HG03378 (cell line): ENCODE data around the gene TADA3.
"Not testable (repeated sequence)": the region's sequence is repeated elsewhere in the genome, so short reads cannot be mapped to it uniquely, and the experiment has no call there.

Source experiments
- ATAC-seq: cut with Tn5 transposase; IDR thresholded peaks from one replicate; pipeline ENCODE4 v1.9.1; 2021; ENCODE audit warnings: mild to moderate bottlenecking, moderate library complexity; ENCODE audit not compliant: unreplicated experiment

Gene TADA3

DNA sequence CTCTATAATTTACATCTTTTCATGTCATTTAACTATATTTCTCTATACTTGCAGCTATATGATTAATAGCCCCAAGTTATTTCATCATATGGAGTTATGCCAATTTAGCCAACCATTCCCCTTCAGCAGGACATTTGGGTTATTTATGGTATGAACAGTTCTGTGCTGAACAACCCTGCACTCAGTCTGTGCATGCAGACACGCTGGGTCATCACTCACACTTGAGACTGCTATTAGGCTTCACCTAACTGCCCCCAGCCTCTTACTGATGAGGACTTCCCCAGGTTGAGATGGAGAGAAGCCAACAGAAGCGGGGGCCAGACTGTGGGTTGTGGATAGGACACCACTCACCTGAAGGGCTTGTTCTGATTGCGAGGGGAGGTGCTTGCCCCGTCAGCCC, 7.3 kb downstream of the TADA3 start:
- ATAC-seq, result no peak

DNA sequence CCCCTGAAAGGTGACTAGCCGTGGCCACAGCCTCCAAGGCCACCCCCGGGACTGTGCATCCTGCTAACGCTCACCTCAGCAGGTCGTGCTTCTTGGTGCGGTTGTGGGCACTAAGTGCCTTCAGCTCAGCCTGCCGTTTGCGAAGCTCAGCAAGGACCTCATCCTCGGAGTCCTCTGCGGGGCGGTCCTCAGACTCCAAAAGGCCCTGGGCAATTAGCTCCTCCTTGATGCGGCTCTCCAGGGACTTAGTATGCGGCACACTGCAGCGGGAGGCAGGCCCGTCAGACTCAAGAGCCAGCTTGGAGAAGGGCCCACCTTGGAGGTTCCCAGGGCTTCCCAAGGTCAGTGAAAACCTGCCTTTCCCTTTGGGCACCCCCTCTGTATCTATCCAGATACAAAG, 8.3 kb downstream of the TADA3 start:
- no peak for ATAC-seq

DNA sequence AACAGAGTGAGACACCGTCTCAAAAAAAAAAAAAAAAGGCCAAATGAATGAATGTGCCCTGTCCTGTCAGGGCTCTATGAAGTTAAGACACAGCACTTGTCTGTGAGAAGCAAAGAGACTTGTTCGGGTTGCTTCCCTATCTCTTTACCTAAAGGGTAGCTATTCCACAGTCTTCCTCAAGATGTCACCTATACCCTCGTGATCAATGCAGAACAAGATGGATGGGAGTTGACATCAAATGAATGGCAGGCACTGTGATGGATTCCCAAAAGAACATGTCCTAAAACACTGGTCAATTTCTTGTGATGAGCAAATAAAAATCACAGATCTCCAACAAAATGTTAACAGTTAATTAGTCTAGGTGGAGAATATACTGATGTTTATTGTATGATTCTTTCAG, 9.5 kb downstream of the TADA3 start:
- no peak for ATAC-seq

DNA sequence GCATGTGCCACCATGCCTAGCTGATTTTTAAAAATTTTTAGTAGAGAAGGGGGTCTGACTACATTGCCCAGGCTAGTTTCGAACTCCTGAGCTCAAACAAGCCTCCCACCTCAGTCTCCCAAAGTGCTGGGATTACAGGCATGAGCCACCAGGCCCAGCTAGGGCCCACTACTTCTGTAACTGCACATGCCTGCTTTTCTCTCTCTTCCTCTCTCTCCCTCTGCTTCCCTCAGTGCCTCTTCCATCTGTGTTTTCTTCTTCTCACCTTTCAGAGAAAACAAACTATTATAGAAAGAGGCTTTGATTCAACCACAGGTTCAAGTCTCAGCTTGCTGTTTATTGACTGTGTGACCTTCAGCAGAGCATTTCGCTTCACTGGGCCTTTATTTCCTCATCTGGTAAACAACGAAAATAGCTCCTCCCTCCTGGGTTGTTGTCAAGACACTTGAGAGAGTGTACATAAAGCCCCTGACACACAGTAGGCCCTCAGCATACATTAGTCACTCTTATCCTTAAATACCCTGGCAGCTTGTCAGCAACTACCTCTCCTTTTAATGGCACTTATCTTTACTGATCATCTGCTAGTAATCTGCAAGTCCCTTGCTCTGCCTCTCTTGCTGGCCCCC, 10.2 kb downstream of the TADA3 start:
- ATAC-seq, result no peak

DNA sequence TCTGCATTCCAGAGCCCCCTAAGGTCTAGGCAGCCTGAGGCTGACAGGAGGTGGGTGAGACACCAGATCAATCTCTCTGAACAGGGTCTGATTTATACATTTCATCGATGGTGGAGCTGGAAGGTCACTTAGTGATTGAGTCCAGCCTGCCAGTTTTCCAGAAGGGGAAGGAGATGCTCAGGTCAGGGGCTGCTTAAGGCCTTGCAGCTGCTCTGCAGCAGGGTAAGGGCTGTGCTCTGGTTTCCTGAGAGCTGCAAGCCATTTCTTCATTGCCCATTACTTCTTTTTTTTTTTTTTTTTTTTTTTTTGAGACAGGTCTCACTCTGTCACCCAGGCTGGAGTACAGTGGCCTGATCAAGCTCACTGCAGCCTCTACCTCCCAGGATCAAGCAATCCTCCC, 10.7 kb downstream of the TADA3 start:
- no peak for ATAC-seq

DNA sequence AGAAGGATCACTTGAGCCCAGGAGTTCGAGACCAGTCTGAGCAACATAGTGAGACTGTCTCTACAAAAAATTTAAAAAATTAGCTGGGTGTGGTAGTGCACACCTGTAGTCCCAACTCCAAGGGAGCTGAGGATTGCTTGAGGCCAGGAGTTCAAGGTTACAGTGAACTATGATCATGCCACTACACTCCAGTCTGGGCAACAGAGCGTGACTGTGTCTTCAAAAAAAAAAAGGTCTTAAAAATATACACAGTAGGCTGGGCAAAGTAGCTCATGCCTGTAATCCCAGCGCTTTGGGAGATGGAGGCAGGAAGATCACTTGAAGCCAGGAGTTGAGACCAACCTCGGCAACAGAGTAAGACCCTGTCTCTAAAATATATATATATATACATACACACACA, 11.4 kb downstream of the TADA3 start:
- ATAC-seq, result no peak

DNA sequence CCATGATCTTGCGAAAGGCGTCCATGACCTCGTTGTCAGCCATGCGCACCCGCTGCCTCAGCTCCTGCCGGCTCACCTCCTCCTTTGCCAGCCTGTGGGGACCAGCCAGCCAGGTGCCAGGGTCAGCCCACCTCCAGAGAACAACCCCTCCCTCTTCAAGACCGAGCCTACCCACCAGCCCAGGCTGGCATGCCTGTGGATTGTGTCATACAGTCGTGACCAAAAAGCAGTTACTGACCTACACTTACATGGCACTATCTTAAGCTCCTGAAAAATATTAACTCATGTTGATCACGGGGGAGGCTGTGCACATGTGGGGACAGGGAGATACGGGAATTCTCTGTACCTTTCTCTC, 11.8 kb downstream of the TADA3 start:
- no peak for ATAC-seq

DNA sequence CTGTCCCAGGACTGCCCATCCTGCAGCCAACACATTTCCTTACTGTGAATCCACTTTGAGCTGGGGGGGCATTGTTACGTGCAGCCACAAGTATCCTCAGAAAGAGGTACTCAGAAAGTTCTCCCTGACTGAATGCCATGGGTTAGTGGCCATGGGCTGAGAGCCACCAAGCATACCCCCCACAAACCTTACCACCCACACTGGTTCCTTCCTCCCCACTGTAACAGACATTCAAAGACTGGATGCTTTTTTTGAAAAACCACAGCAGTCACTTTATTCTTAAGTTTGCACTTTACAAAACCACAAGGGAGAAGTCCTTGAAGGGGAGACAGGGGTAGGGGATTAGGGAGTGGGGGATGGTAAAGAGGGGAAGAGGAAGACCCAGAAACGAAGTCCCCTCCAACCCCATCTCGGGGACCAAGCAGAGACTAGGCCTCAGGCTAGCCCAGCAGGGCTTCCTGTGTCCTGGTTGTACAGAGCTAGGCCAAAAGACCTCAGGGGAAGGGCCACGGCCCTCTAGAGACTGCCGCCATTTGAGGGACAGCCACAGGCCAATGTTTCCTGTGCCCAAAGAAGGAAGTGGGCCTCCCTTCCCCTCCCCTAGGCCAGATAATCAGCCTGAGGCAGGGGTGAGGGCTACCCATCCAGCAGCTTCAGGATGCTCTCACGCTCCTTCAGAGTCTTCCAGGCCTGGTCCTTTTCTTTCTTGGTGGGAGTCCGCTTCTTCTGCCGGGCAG, 12.4 kb downstream of the TADA3 start:
- peak; percentile 51 for ATAC-seq

DNA sequence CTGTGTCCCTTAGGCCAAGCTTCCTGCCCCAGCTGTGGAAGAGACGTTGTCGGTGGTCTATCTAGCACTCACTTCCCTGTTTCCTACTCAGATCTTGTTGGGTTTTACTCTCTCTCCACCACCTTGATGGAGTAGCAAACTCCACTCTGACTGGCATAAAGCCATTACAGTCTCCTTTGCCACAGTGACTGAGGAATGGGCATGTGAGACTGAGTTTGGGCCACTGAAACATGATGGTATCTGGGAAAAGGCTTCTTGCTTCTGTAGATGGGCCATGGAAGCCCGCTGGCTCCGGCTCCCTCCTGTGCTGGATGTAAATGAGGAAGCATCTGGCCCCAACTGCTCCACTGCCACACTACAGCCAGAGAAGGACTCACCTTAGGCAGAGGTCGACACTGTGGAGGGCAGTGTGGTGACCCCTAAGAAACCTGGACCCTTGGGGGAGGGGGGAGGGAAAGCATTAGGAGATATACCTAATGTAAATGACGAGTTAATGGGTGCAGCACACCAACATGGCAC, 13.1 kb downstream of the TADA3 start:
- ATAC-seq, result no peak

DNA sequence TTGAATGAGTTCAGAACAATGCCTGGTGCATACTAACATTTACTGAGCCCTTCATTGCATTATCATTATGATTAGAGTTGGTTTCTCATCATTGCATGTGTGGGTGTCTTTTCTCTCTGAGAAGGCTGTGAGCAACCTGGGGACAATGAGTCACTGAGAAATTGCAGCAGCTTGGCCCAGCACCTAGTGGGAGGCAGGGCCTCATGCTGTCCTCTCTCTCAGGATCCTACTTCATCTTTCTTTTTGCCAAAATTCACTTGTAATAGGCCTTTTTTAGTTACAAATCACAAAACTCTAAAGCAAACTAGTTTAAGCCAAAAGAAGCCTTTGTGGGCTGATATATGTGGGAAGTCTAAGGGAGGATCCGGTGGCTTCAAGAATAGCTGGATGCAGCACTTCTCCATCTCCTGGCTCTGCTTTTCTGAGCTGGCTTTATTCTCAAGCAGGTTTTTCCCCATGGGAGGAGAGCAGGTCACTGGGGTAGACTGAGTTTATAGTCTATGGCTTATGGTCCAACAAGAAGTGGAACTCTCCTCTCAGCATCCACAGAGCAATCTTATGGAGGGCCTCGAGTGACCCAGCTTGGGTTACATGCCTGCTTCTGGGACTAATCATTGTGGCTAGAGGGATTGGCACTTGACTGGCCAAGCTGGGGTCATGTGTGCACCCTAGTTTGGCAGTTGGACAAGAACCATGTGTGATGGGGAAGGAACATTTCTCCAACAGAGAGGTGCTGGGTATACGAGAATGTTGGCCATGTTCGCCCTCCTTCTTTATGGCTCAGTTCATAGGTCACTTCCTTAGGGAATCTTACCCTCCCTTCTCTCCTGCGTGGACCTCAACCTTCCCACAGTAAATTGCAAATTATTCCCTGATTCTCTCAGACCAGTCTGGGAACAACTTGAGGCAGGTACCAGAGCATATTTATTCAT, 13.9 kb downstream of the TADA3 start:
- ATAC-seq, result peak; percentile 37

DNA sequence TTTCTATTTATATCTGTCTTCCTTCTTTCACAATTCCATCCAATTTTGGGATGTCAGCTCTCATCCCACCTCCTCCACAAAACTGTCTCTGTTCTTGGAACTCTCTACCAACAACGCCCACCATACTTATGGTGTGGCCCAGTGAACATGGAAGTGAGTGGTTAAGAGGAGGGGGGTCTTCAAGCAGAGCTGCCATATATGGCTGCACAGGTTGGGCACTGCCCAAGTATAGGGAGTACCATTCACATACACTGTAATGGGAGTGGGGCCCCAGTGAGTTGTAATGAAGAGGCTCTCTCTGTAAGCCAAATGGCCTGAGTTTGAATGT, 14.6 kb downstream of the TADA3 start:
- no peak for ATAC-seq

DNA sequence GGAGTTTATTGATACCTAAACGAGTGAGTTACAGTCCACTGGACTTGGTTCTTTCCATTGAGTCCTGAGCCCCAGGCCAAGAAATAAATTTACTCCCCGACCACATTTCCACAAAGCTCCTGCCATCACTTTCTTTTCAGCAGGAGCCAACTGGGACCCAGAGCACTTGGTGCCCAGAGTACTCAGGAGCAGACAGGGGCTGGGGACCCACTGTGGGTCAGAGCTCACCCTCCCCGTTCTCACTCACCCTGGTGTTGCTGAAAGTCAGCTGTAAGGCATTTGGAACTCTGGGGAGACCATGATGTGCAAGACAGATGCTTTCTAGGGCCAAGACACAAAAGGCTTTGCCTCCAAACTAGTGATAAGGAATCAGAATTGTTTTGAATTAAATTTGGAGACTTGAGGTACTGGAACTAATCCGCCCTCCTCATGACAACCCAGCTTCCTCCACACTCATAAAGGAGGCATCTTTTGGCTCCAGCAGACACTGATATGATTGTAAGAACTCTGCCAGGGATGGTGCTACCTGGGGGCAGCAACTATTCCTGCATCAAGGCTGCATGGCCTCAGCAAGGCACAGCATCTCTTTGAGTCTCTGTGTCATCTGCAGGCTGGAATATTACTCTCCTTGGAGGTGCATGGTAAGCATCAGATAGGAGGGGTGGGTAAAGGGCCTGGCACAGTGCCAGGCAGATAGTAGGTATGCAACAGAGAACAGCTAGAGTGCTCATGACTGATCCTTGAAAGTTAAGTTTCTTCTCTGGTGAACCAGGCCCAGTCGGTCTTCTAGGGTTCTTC, 15.2 kb downstream of the TADA3 start:
- no peak for ATAC-seq

DNA sequence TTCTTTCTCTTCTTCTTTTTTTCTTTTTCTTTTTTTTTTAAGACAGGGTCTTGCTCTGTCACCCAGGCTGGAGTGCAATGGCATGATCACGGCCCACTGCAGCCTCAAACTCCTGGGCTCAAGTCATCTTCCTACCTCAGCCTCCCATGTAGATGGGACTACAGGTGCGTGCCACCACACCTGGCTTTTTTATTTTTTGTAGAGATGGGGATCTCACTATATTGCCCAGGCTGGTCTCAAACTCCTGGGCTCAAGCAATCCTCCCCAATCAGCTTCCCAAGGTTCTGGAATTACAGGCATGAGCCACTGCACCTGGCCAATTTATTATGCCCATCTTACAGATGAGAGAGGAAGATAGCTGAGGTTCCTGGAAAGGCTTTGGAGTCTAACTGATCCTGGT, 21.3 kb downstream of the TADA3 start:
- ATAC-seq, result not testable (repeated sequence)

DNA sequence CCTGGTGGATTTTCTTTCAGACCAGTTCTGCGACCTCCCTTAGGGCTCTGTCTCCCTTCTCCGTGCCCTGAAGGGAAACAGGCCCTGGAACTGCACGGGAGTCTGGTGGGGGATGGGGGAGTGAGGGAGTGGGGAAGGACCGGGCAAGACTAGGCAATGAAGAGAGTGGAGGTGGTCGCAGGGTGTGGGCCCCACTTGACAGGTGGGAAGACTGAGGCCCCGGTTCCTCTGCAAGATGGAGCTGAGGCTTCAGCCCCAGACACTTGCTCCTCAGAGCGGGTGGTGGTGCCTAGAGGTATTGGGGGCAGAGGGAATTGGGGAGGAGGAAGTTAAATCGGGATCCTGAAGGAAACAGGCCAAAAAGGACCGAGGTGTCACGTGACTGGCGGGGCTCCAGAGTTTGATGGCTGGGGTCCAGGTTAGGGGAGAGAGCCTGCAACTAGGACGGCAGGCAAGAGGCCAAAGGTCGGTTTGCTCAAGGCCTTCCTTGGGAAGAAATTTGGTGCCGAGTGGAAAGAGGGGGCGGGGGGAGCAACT, 21.9 kb downstream of the TADA3 start:
- no peak for ATAC-seq

DNA sequence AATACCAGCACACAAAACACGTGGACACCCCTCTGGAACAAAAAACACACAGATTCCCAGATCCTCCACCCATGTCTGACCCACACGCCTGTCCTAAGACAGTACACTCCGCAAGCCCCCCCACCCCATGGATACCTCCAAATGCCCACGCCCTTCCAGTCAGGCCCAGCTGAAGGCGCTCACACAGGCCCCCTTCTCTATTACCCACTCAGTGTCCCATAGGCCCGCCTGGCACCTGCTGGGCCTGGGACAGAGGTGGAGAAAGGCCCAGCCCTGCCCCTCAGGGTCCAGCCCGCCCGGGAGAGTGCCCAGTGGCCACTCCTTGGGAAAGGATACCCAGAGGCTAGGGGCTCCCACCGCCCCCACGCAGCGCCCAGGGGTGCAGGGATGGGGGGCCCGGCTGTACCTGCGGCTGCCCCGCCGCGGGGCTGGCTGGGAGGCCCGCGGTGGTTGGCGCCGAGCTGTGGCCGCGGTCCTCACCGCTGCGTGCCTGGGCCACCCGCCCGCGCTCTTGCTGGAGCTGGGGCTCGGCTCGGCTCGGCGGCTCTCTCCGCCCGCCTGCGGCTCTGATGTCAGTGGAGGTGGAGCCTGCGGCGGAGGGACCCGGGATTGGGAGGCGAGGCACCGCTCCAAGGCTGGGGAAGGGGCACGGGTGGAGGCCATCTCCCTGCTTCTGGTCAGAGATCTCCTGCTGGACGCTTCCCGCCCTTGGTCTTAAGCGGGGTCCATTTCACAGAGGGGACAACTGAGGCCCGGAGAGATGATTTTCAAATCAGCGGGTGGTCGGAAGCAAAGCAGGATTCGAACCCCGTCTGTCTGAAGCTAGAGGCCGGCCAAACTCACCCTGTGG, 22.6 kb downstream of the TADA3 start, which contains the start of gene CAMK1:
CAMK1 (minus strand) TSS at position 522 of the 850 bp plus-strand sequence. CDS start 2,198 bp downstream, outside the sequence.
- peak; percentile 50 for ATAC-seq

DNA sequence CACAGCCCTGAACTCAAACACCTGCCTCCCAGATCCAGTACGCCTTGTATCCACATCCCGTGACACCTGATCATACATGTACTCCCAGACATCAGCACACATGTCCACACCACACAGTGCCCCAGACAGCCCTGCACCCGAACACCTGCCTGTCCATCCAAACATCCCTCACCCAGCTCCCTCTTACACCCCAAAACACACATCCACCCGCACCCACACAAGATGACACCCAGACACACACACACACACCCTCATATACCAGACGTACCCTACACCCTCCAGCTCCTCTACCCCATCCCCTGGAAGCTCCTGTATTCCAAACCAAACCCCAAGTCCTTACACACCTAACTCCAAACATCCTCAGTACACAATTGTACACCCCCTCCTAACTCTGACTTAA, 23.3 kb downstream of the TADA3 start:
- no peak for ATAC-seq

DNA sequence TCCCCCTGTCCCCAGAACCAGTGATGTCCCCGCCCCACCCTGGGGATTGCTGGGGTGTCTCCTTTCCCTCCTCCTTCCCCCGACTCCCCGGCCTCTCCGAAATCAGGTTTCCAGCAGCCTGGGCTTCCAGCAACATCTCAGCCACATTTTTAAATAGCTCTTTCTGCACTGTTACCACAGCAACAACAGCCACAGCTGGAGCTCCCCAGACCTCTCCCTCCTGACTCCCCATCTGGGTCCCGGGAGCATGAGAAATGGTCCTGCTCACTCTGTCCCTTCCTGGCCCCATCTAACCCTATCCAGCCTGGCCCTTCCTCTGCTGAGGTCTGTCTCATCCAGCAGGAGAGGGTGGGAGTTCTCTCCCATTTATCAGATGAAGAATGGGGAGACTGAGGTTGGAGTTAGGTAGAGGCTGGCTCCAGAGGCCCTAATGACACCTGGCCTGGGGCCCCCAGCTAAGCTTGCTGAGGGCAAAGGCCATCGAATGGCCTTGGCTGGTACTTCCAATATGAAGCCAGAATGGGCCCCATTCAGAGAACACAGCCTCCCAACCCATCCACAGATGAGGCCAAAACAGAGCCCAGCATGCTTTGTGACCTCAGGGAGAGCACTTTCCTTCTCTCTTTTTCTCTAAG, 24.0 kb downstream of the TADA3 start:
- ATAC-seq, result no peak

DNA sequence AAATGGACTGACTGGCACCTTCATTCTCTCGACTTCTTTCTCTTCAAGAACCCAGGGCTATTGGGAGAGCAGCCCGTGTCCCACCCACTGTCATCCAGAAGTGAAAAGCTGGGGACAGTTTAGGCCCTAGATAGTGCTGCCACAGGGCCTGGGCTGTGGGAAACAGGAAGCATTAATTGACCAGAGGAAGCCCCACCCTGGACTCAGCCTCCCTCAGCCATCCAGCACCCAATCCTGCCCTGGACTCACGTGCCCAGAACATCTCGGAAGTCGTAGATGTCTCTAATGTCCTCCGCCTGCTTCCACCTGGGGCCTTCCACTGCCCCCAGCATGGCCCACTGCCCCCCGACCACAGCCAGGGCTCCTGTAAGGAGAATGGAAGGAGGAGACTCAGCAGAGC, 24.9 kb downstream of the TADA3 start:
- ATAC-seq, result no peak

DNA sequence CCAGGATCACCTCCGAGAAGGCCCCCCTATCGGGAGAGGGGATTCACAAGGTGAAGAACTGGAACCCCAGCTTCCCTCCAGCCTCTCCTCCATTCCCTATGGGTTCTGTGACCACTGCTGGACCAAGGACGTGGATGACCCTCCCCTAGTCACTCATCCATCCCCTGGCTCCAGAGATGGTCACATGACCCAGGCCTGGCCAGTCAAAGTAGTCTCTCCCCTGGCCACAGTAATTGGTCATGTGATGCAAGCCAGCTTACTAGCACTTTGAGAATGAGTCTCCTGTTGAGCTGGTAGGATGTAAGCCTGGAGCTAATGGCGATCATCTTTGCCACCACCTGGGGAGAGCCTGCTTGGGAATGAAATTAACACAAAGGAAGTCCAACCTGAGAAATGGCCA, 26.4 kb downstream of the TADA3 start:
- no peak for ATAC-seq
